T-helper 2 cell treated with Interferon-gamma antibody and Interleukin-4, amounts not matched to agents 5 μg/mL and 100 μg/mL, for 36 hours (primary cell): ENCODE measurements around the gene PXN.

Source experiments
- DNase-seq: peaks from one replicate; pipeline ENCODE4 v3.0.0; 2021; ENCODE audit warnings: low spot score
- H3K27ac Mint-ChIP-seq: one replicate; pipeline ENCODE4 v1.8.0; 2021; ENCODE audit warnings: mild to moderate bottlenecking, mixed read lengths
- H3K27me3 Mint-ChIP-seq: one replicate; pipeline ENCODE4 v1.8.0; 2021; ENCODE audit warnings: low read depth, mixed read lengths
- H3K36me3 Mint-ChIP-seq: one replicate; pipeline ENCODE4 v1.8.0; 2021; ENCODE audit warnings: low read depth, mixed read lengths
- H3K4me1 Mint-ChIP-seq: one replicate; pipeline ENCODE4 v1.8.0; 2021; ENCODE audit warnings: low read depth, mixed read lengths
- H3K4me3 Mint-ChIP-seq: one replicate; pipeline ENCODE4 v1.8.0; 2022; ENCODE audit warnings: mild to moderate bottlenecking, moderate library complexity, mixed read lengths
- H3K9me3 Mint-ChIP-seq: one replicate; pipeline ENCODE4 v1.8.0; 2021; ENCODE audit warnings: mixed read lengths

The PXN gene

GRCh38 chr12:120265473-120266179 is at the start of gene PXN:
Gene PXN (minus strand): TSS chr12:120265730. CDS start chr12:120265629, 101 bp downstream.
- H3K4me3 Mint-ChIP-seq, result peak within 1 kb of the TSS; percentile 99
- no peaks in the 10 kb centered on the region for H3K9me3 Mint-ChIP-seq
- peaks cover 39% of the 10 kb centered on the region for H3K36me3 Mint-ChIP-seq
- H3K27me3 Mint-ChIP-seq, result no peaks in the 10 kb centered on the region
- peak; percentile 88 for DNase-seq
- peak within 1 kb of the TSS; percentile 85 for H3K27ac Mint-ChIP-seq
- H3K4me1 Mint-ChIP-seq, result peaks cover 43% of the 10 kb centered on the region

GRCh38 chr12:120314220-120314619 is 48.7 kb upstream of the PXN start:
- Mint-ChIP-seq H3K4me3 (no peak overlapping the region), H3K4me1 (peaks cover 9% of the 10 kb centered on the region), H3K36me3 (no peaks in the 10 kb centered on the region), H3K9me3 (no peaks in the 10 kb centered on the region), H3K27me3 (peaks cover 4% of the 10 kb centered on the region), H3K27ac (no peak overlapping the region)
- DNase-seq, result no peak

GRCh38 chr12:120301962-120302815 is 36.7 kb upstream of the PXN start, which contains the start of gene SIRT4:
Gene SIRT4 (plus strand): TSS chr12:120302321. CDS start chr12:120303562, 1,241 bp downstream.
- no peaks in the 10 kb centered on the region for H3K27me3 Mint-ChIP-seq
- DNase-seq, result peak; percentile 84
- peak within 1 kb of the TSS; percentile 69 for H3K27ac Mint-ChIP-seq
- H3K4me3 Mint-ChIP-seq, result peak within 1 kb of the TSS; percentile 89
- H3K36me3 Mint-ChIP-seq, result no peaks in the 10 kb centered on the region
- H3K9me3 Mint-ChIP-seq, result no peaks in the 10 kb centered on the region
- peaks cover 8% of the 10 kb centered on the region for H3K4me1 Mint-ChIP-seq

GRCh38 chr12:120292661-120293531 is 27.4 kb upstream of the PXN start, which contains the start of gene RNU4-1:
Gene RNU4-1 (minus strand): TSS chr12:120293237.
- H3K4me3 Mint-ChIP-seq, result no peak within 1 kb of the TSS
- peaks cover 12% of the 10 kb centered on the region for H3K27me3 Mint-ChIP-seq
- peak; percentile 81 for DNase-seq
- H3K4me1 Mint-ChIP-seq, result peaks cover 5% of the 10 kb centered on the region
- H3K27ac Mint-ChIP-seq, result no peak within 1 kb of the TSS
- H3K9me3 Mint-ChIP-seq, result no peaks in the 10 kb centered on the region
- H3K36me3 Mint-ChIP-seq, result no peaks in the 10 kb centered on the region

- Mint-ChIP-seq H3K4me3 (no peak overlapping the region), H3K4me1 (peaks cover 5% of the 10 kb centered on the region), H3K27me3 (peaks cover 12% of the 10 kb centered on the region), H3K27ac (no peak overlapping the region), H3K9me3 (no peaks in the 10 kb centered on the region), H3K36me3 (no peaks in the 10 kb centered on the region)
- DNase-seq, result no peak
Measured at GRCh38 chr12:120292411-120292660, 26.8 kb upstream of the PXN start.

GRCh38 chr12:120290609-120291305 is 25.2 kb upstream of the PXN start:
- no peaks in the 10 kb centered on the region for H3K9me3 Mint-ChIP-seq
- no peaks in the 10 kb centered on the region for H3K36me3 Mint-ChIP-seq
- DNase-seq, result peak; percentile 49
- no peak overlapping the region for H3K4me3 Mint-ChIP-seq
- H3K27me3 Mint-ChIP-seq, result peaks cover 12% of the 10 kb centered on the region
- peak overlapping the region; percentile 70 for H3K27ac Mint-ChIP-seq
- peaks cover 5% of the 10 kb centered on the region for H3K4me1 Mint-ChIP-seq

GRCh38 chr12:120287491-120287890 is 22.0 kb upstream of the PXN start:
- H3K27ac Mint-ChIP-seq, result no peak overlapping the region
- H3K4me3 Mint-ChIP-seq, result no peak overlapping the region
- peaks cover 12% of the 10 kb centered on the region for H3K27me3 Mint-ChIP-seq
- H3K36me3 Mint-ChIP-seq, result no peaks in the 10 kb centered on the region
- peaks cover 7% of the 10 kb centered on the region for H3K4me1 Mint-ChIP-seq
- H3K9me3 Mint-ChIP-seq, result no peaks in the 10 kb centered on the region
- DNase-seq, result no peak

GRCh38 chr12:120286768-120287490 is 21.4 kb upstream of the PXN start:
- DNase-seq, result no peak

GRCh38 chr12:120284381-120284780 is 18.9 kb upstream of the PXN start:
- Mint-ChIP-seq H3K36me3 (no peaks in the 10 kb centered on the region), H3K4me3 (no peak overlapping the region), H3K9me3 (no peaks in the 10 kb centered on the region), H3K27ac (no peak overlapping the region), H3K4me1 (peaks cover 2% of the 10 kb centered on the region), H3K27me3 (peaks cover 6% of the 10 kb centered on the region)
- no peak for DNase-seq

More at GRCh38 chr12:120286768-120287490, 21.4 kb upstream of the PXN start:
- no peak overlapping the region for H3K4me3 Mint-ChIP-seq
- H3K4me1 Mint-ChIP-seq, result peaks cover 7% of the 10 kb centered on the region
- H3K27me3 Mint-ChIP-seq, result peaks cover 12% of the 10 kb centered on the region
- no peaks in the 10 kb centered on the region for H3K36me3 Mint-ChIP-seq
- H3K9me3 Mint-ChIP-seq, result no peaks in the 10 kb centered on the region
- H3K27ac Mint-ChIP-seq, result no peak overlapping the region

DNA sequence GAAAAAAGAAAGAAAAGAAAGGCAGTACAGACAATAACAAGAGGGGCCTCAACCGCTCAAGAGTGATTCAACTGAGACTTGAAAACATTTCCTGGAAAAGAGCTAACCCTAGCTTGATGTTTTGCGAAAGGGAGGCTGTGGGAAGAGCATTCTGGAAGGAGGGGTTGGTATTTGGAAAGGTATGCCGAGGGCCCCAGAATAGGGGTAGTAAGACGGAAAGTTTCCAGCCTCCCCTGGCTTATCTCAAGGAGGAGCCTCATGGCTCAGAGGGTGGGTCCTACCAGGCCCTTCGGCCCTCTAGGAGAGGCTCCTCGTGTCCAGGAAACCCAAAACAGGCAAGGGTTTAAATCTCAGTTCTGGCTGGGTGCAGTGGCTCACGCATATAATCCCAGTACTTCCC is 17.8 kb upstream of the PXN start:
- Mint-ChIP-seq H3K9me3 (no peaks in the 10 kb centered on the region), H3K27ac (no peak overlapping the region), H3K4me3 (no peak overlapping the region), H3K36me3 (no peaks in the 10 kb centered on the region), H3K4me1 (peaks cover 2% of the 10 kb centered on the region), H3K27me3 (peaks cover 5% of the 10 kb centered on the region)
- no peak for DNase-seq

DNA sequence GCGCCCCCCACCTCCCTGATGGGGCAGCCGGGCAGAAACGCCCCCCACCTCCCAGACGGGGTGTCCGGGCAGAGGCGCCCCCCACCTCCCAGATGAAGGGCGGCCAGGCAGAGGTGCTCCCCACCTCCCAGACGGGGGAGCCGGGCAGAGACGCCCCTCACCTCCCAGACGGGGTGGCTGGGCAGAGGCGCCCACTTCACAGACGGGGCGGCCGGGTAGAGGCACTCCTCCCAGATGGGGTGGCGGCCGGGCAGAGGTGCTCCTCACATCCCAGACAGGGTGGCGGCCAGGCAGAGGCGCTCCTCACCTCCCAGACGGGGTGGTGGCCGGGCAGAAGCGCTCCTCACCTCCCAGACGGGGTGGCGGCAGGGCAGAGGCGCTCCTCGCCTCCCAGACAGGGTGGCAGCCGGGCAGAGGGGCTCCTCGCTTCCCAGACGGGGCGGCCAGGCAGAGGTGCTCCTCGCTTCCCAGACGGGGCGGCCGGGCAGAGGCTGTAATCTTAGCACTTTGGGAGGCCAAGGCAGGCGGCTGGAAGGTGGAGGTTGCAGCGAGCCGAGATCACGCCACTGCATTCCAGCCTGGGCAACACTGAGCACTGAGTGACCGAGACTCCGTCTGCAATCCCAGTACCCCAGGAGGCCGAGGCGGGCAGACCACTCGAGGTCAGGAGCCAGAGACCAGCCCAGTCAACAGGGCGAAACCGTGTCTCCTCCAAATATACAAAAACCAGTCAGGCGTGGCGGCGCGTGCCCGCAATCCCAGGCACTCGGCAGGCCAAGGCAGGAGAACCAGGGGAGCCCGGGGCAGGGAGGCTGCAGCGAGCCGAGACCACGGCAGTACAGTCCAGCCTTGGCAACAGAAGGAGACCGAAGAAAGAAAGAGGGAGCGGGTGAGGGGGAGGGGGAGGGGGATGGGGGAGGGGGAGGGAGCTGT is 12.9 kb upstream of the PXN start:
- no peaks in the 10 kb centered on the region for H3K27me3 Mint-ChIP-seq
- no peaks in the 10 kb centered on the region for H3K36me3 Mint-ChIP-seq
- DNase-seq, result no peak
- no peaks in the 10 kb centered on the region for H3K9me3 Mint-ChIP-seq
- peaks cover 2% of the 10 kb centered on the region for H3K4me1 Mint-ChIP-seq
- no peak overlapping the region for H3K4me3 Mint-ChIP-seq
- no peak overlapping the region for H3K27ac Mint-ChIP-seq

- Mint-ChIP-seq H3K36me3 (no peaks in the 10 kb centered on the region), H3K27ac (no peak overlapping the region), H3K4me3 (no peak overlapping the region), H3K9me3 (no peaks in the 10 kb centered on the region), H3K27me3 (no peaks in the 10 kb centered on the region), H3K4me1 (no peaks in the 10 kb centered on the region)
- no peak for DNase-seq
Measured at GRCh38 chr12:120276734-120277133, 11.2 kb upstream of the PXN start.
